ENCODE data around the gene TSFM.
A peak's percentile ranks its signal among the peaks of the same experiment; 100 is the strongest.

TSFM gene

GRCh38 chr12:57740656-57741412, 41.8 kb upstream of the TSFM start:
- H3K18ac ChIP-seq (ENCODE audit: low read length), result no peak overlapping the region
- no peak overlapping the region for H3K4ac ChIP-seq (ENCODE audit: low read length)
- WGBS, 2 donors (ENCODE audit: extremely low coverage in 2 of 2, insufficient read length in 2 of 2, insufficient replicate concordance in 1 of 2), result no CpG with 5 or more reads among the region's 5 CpGs
- no peak overlapping the region for H2AK5ac ChIP-seq (ENCODE audit: low read depth, low read length)
- no peak overlapping the region for H4K8ac ChIP-seq (ENCODE audit: low read depth, low read length)
- H3K27ac ChIP-seq (replicated peaks; ENCODE audit: low read length), result no peak overlapping the region
- peak overlapping the region; percentile 7 for H2BK15ac ChIP-seq (ENCODE audit: low read length)
- peaks cover 0 to 4% of the 10 kb centered on the region in 2 donors for H3K9me3 ChIP-seq (replicated peaks in 1 of 2; ENCODE audit: control insufficient read depth in 2 of 2, insufficient read depth in 1 of 2, low read depth in 1 of 2, low read length in 2 of 2)
- no peak overlapping the region for H2AFZ ChIP-seq (ENCODE audit: low read length)
- peaks cover 3 to 56% (median 24%) of the 10 kb centered on the region in 3 experiments for H3K27me3 ChIP-seq (ENCODE audit: control insufficient read depth in 3 of 3, insufficient read depth in 3 of 3, low read depth in 1 of 3, low read length in 3 of 3)
- H3K4me2 ChIP-seq (ENCODE audit: insufficient read depth, low read length, poor library complexity, severe bottlenecking), result no peak overlapping the region
- no peak overlapping the region for H2BK5ac ChIP-seq (ENCODE audit: low read length)
- H3K79me1 ChIP-seq (ENCODE audit: low read depth, low read length), result no peaks in the 10 kb centered on the region
- no peak overlapping the region for H3K23ac ChIP-seq (ENCODE audit: low read depth, low read length, poor library complexity)
- H2BK120ac ChIP-seq (ENCODE audit: low read depth, low read length), result no peak overlapping the region
- H2BK12ac ChIP-seq (ENCODE audit: low read length), result no peak overlapping the region
- no peak overlapping the region for H4K91ac ChIP-seq (ENCODE audit: low read depth, low read length, poor library complexity)
- DNase-seq (ENCODE audit: low spot score), result no peak
- H3K9ac ChIP-seq (ENCODE audit: low read depth, low read length, poor library complexity), result no peak overlapping the region
- peaks cover 16 to 32% of the 10 kb centered on the region in 2 donors for H3K4me1 ChIP-seq (ENCODE audit: control insufficient read depth in 2 of 2, insufficient read depth in 1 of 2, low read depth in 1 of 2, low read length in 2 of 2)
- H3K4me3 ChIP-seq (ENCODE audit: low read length in 2 of 2), result peak overlapping the region in 1 of 2 donors; percentile 45
- H3K14ac ChIP-seq (ENCODE audit: low read length), result no peak overlapping the region
- H3K36me3 ChIP-seq (replicated peaks in 1 of 2; ENCODE audit: control insufficient read depth in 2 of 2, insufficient read depth in 2 of 2, low read length in 2 of 2), result peaks cover 0 to 4% of the 10 kb centered on the region in 2 donors

GRCh38 chr12:57741413-57741789, 41.2 kb upstream of the TSFM start:
- no peak overlapping the region for H3K4me3 ChIP-seq (ENCODE audit: low read length in 2 of 2)
- H4K8ac ChIP-seq (ENCODE audit: low read depth, low read length), result no peak overlapping the region
- H3K9ac ChIP-seq (ENCODE audit: low read depth, low read length, poor library complexity), result no peak overlapping the region
- no peak overlapping the region for H2BK5ac ChIP-seq (ENCODE audit: low read length)
- no peak overlapping the region for H2BK120ac ChIP-seq (ENCODE audit: low read depth, low read length)
- no peak overlapping the region for H3K27ac ChIP-seq (replicated peaks; ENCODE audit: low read length)
- DNase-seq (ENCODE audit: low spot score), result no peak
- no peak overlapping the region for H3K18ac ChIP-seq (ENCODE audit: low read length)
- no peak overlapping the region for H2BK12ac ChIP-seq (ENCODE audit: low read length)
- H3K36me3 ChIP-seq (replicated peaks in 1 of 2; ENCODE audit: control insufficient read depth in 2 of 2, insufficient read depth in 2 of 2, low read length in 2 of 2), result peaks cover under 1 to 10% of the 10 kb centered on the region in 2 donors
- whole genome bisulfite sequencing, 2 donors (ENCODE audit: extremely low coverage in 2 of 2, insufficient read length in 2 of 2, insufficient replicate concordance in 1 of 2), result no CpG with 5 or more reads among the region's 1 CpG
- H3K4ac ChIP-seq (ENCODE audit: low read length), result no peak overlapping the region
- no peak overlapping the region for H2AK5ac ChIP-seq (ENCODE audit: low read depth, low read length)
- H2AFZ ChIP-seq (ENCODE audit: low read length), result no peak overlapping the region
- no peaks in the 10 kb centered on the region for H3K79me1 ChIP-seq (ENCODE audit: low read depth, low read length)
- peaks cover 16 to 36% of the 10 kb centered on the region in 2 donors for H3K4me1 ChIP-seq (ENCODE audit: control insufficient read depth in 2 of 2, insufficient read depth in 1 of 2, low read depth in 1 of 2, low read length in 2 of 2)
- peaks cover 3 to 51% (median 21%) of the 10 kb centered on the region in 3 experiments for H3K27me3 ChIP-seq (ENCODE audit: control insufficient read depth in 3 of 3, insufficient read depth in 3 of 3, low read depth in 1 of 3, low read length in 3 of 3)
- H2BK15ac ChIP-seq (ENCODE audit: low read length), result no peak overlapping the region
- H3K14ac ChIP-seq (ENCODE audit: low read length), result no peak overlapping the region
- no peak overlapping the region for H3K23ac ChIP-seq (ENCODE audit: low read depth, low read length, poor library complexity)
- no peak overlapping the region for H4K91ac ChIP-seq (ENCODE audit: low read depth, low read length, poor library complexity)
- no peak overlapping the region for H3K4me2 ChIP-seq (ENCODE audit: insufficient read depth, low read length, poor library complexity, severe bottlenecking)
- peaks cover 0 to 4% of the 10 kb centered on the region in 2 donors for H3K9me3 ChIP-seq (replicated peaks in 1 of 2; ENCODE audit: control insufficient read depth in 2 of 2, insufficient read depth in 1 of 2, low read depth in 1 of 2, low read length in 2 of 2)

- no peak overlapping the region for H2BK15ac ChIP-seq (ENCODE audit: low read length)
- no peak overlapping the region for H3K14ac ChIP-seq (ENCODE audit: low read length)
- no peaks in the 10 kb centered on the region for H3K9me3 ChIP-seq (replicated peaks in 1 of 2; ENCODE audit: control insufficient read depth in 2 of 2, insufficient read depth in 1 of 2, low read depth in 1 of 2, low read length in 2 of 2)
- H3K4me3 ChIP-seq (ENCODE audit: low read length in 2 of 2), result no peak overlapping the region
- H3K4me2 ChIP-seq (ENCODE audit: insufficient read depth, low read length, poor library complexity, severe bottlenecking), result no peak overlapping the region
- H3K27me3 ChIP-seq (ENCODE audit: control insufficient read depth in 3 of 3, insufficient read depth in 3 of 3, low read depth in 1 of 3, low read length in 3 of 3), result peaks cover 0 to 44% (median 14%) of the 10 kb centered on the region in 3 experiments
- no peak overlapping the region for H4K8ac ChIP-seq (ENCODE audit: low read depth, low read length)
- no peak overlapping the region for H3K9ac ChIP-seq (ENCODE audit: low read depth, low read length, poor library complexity)
- H2BK120ac ChIP-seq (ENCODE audit: low read depth, low read length), result no peak overlapping the region
- peaks cover 5 to 17% of the 10 kb centered on the region in 2 donors for H3K36me3 ChIP-seq (replicated peaks in 1 of 2; ENCODE audit: control insufficient read depth in 2 of 2, insufficient read depth in 2 of 2, low read length in 2 of 2)
- no peak overlapping the region for H2BK12ac ChIP-seq (ENCODE audit: low read length)
- H3K79me1 ChIP-seq (ENCODE audit: low read depth, low read length), result no peaks in the 10 kb centered on the region
- peaks cover 13 to 31% of the 10 kb centered on the region in 2 donors for H3K4me1 ChIP-seq (ENCODE audit: control insufficient read depth in 2 of 2, insufficient read depth in 1 of 2, low read depth in 1 of 2, low read length in 2 of 2)
- H2BK5ac ChIP-seq (ENCODE audit: low read length), result peak overlapping the region; percentile 26
- no peak for DNase-seq (ENCODE audit: low spot score)
- H2AFZ ChIP-seq (ENCODE audit: low read length), result no peak overlapping the region
- H3K23ac ChIP-seq (ENCODE audit: low read depth, low read length, poor library complexity), result no peak overlapping the region
- H2AK5ac ChIP-seq (ENCODE audit: low read depth, low read length), result peak overlapping the region; percentile 41
- H3K18ac ChIP-seq (ENCODE audit: low read length), result no peak overlapping the region
- WGBS, 2 donors (ENCODE audit: extremely low coverage in 2 of 2, insufficient read length in 2 of 2, insufficient replicate concordance in 1 of 2), result no CpG with 5 or more reads among the region's 14 CpGs
- no peak overlapping the region for H3K27ac ChIP-seq (replicated peaks; ENCODE audit: low read length)
- H4K91ac ChIP-seq (ENCODE audit: low read depth, low read length, poor library complexity), result no peak overlapping the region
- no peak overlapping the region for H3K4ac ChIP-seq (ENCODE audit: low read length)
Measured at GRCh38 chr12:57741844-57742738, 40.5 kb upstream of the TSFM start.

GRCh38 chr12:57743769-57744168, 38.8 kb upstream of the TSFM start:
- Histone ChIP-seq H4K8ac (ENCODE audit: low read depth, low read length) (no peak overlapping the region), H3K9me3 (replicated peaks in 1 of 2; ENCODE audit: control insufficient read depth in 2 of 2, insufficient read depth in 1 of 2, low read depth in 1 of 2, low read length in 2 of 2) (no peaks in the 10 kb centered on the region), H3K27ac (replicated peaks; ENCODE audit: low read length) (no peak overlapping the region), H3K36me3 (replicated peaks in 1 of 2; ENCODE audit: control insufficient read depth in 2 of 2, insufficient read depth in 2 of 2, low read length in 2 of 2) (peaks cover 13 to 32% of the 10 kb centered on the region in 2 donors), H3K4me3 (ENCODE audit: low read length in 2 of 2) (peak overlapping the region in 1 of 2 donors; percentile 87), H3K14ac (ENCODE audit: low read length) (no peak overlapping the region), H3K23ac (ENCODE audit: low read depth, low read length, poor library complexity) (no peak overlapping the region), H3K79me1 (ENCODE audit: low read depth, low read length) (no peaks in the 10 kb centered on the region), H2AFZ (ENCODE audit: low read length) (no peak overlapping the region), H3K18ac (ENCODE audit: low read length) (no peak overlapping the region), H3K4ac (ENCODE audit: low read length) (no peak overlapping the region), H3K4me1 (ENCODE audit: control insufficient read depth in 2 of 2, insufficient read depth in 1 of 2, low read depth in 1 of 2, low read length in 2 of 2) (peaks cover 12 to 31% of the 10 kb centered on the region in 2 donors), H2BK12ac (ENCODE audit: low read length) (no peak overlapping the region), H3K9ac (ENCODE audit: low read depth, low read length, poor library complexity) (no peak overlapping the region), H2BK5ac (ENCODE audit: low read length) (no peak overlapping the region), H3K4me2 (ENCODE audit: insufficient read depth, low read length, poor library complexity, severe bottlenecking) (no peak overlapping the region), H3K27me3 (ENCODE audit: control insufficient read depth in 3 of 3, insufficient read depth in 3 of 3, low read depth in 1 of 3, low read length in 3 of 3) (peaks cover 0 to 31% (median 4%) of the 10 kb centered on the region in 3 experiments), H2BK120ac (ENCODE audit: low read depth, low read length) (no peak overlapping the region), H4K91ac (ENCODE audit: low read depth, low read length, poor library complexity) (no peak overlapping the region), H2AK5ac (ENCODE audit: low read depth, low read length) (no peak overlapping the region), H2BK15ac (ENCODE audit: low read length) (no peak overlapping the region)
- DNase-seq (ENCODE audit: low spot score), result no peak
- WGBS, 2 donors (ENCODE audit: extremely low coverage in 2 of 2, insufficient read length in 2 of 2, insufficient replicate concordance in 1 of 2), result no CpG with 5 or more reads among the region's 2 CpGs

Measured in neuronal stem cell (in vitro differentiated cells).